ENCODE results near the gene SHC2. TPM values are rescaled to one million over a fixed set of nuclear protein-coding genes. Genes with fewer than 3 reads are reported as not detected.

SHC2 gene
- total and polyA plus RNA-seq, 2 of the 13 experiments (the other 11 are each of a cell fraction or from before 2014, with no cell fraction given): 9.0 to 18.3 TPM

DNA sequence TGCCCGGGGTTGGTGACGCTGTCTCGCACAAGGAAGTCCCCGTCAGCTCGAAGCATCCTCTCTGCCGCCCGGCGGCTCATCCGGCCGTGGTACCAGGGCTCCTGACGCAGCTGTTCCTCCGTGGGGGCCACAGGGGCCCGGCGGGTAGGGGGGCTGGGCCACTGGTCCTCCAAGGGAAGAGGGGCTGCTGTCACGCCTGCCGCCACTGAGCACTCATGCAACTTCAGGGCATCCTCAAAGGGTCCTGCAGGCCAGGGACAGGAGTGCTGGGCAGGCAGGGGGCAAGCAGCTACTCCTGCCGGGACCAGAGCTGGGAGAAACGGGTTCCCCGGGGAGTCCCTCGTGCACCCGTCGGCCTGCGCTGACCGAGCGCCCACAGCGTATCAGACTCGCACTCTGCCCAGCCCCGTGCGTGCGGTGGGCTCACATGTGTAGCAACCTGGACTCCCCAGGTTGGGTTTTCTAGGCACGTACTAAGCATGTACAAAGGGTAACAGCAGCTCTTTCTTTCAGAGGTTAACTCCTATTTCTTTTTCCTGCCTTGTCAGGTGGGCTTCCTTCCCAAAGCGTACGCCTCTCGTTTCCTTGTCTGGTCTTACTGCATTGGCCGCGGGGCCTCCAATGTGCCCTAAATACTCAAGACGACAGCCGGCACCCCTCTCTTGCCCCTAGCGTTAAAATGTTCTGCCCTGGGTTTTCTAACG is 38.5 kb downstream of the SHC2 start:
- CTCF ChIA-PET (ENCODE audit: low intra/inter-chr PET ratio, low total read pairs): no interaction called here

DNA sequence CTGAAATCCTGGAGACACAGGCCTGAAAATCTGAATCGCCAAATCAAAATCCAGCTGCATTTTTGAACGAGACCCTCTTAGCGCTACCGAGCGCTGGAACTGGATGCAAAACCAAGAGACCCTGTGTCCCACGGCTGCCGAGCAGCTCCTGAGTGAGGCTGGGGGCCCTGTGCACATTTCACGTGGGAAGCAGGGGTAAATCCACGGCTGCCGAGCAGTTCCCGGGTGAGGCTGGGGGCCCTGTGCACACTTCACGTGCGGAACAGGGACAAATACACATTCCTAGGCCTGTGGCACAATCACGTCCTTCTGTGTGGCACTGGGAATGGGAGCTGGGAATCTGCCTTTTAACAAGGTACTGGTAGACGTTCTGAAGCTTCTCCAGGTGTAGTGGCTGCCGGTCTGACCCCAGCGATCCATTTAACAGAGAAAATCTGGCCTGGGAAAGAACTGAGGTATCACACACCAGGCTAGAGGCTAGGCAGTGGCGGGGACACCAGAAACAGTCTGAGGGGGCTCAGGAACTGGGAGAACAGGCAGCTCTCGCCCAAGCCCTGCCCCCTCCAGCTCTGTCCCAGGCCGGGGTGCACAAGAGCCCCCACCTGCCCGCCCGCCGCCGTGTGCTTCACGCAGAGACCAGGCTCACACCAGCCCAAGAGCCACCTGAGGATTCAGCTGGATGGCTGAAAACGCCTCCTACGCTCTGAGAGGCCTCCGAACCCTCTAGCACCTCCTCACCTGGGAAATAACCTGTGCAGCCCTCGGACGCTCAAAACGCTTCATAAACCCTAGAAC is 40.9 kb downstream of the SHC2 start:
- in situ Hi-C loops (cut with HindIII; ENCODE audit: extremely low pct_ligation_motif_present, low pct_unique_long_range_greater_than_20kb): no loop called here
- no peak overlapping the region for H2AFZ ChIP-seq (ENCODE audit: low read length)
- no peaks in the 10 kb centered on the region for H3K79me2 ChIP-seq (ENCODE audit: insufficient read depth, low read length)
- no peaks in the 10 kb centered on the region for H3K4me1 ChIP-seq (ENCODE audit: insufficient read depth, low read length)
- 0 out of 5 replicates have a peak, but pooled peaks cover 0 to 1% of the 10 kb centered on the region in 2 experiments for H3K36me3 ChIP-seq (replicated peaks in 1 of 2; ENCODE audit: control insufficient read depth in 1 of 2, insufficient read depth in 2 of 2, low read length in 2 of 2)
- ATAC-seq (no peak), FAIRE-seq (no peak), DNase-seq (ENCODE audit: low spot score) (no peak)
- TF ChIP-seq SRSF1 (optimal IDR thresholded peaks at IDR 0.05; ENCODE audit: low read depth, low read length) (no peak), FIP1L1 (IDR thresholded peaks at IDR 0.05; ENCODE audit: borderline replicate concordance, insufficient read depth, low read depth, low read length) (no peak), REL (CRISPR knock-in tag; conservative IDR thresholded peaks at IDR 0.05) (no peak), ZNF841 (CRISPR knock-in tag; IDR thresholded peaks at IDR 0.05; ENCODE audit: borderline replicate concordance) (no peak), NFE2L2 (IDR thresholded peaks at IDR 0.05; ENCODE audit: low read length) (no peak), RELA (CRISPR knock-in tag; IDR thresholded peaks at IDR 0.05) (no peak), ZNF124 (CRISPR knock-in tag; IDR thresholded peaks at IDR 0.05) (no peak), ZNF724P (CRISPR knock-in tag; IDR thresholded peaks at IDR 0.05; ENCODE audit: borderline replicate concordance) (no peak)
- TF ChIP-seq, protein P1, sequence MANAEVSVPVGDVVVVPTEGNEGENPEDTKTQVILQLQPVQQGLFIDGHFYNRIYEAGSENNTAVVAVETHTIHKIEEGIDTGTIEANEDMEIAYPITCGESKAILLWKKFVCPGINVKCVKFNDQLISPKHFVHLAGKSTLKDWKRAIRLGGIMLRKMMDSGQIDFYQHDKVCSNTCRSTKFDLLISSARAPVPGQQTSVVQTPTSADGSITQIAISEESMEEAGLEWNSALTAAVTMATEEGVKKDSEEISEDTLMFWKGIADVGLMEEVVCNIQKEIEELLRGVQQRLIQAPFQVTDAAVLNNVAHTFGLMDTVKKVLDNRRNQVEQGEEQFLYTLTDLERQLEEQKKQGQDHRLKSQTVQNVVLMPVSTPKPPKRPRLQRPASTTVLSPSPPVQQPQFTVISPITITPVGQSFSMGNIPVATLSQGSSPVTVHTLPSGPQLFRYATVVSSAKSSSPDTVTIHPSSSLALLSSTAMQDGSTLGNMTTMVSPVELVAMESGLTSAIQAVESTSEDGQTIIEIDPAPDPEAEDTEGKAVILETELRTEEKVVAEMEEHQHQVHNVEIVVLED (CRISPR knock-in tag; IDR thresholded peaks at IDR 0.05; ENCODE audit: borderline replicate concordance): no peak
- H4K20me1 ChIP-seq (ENCODE audit: insufficient read depth, low read length): peaks cover 6% of the 10 kb centered on the region; the same call in 1 of the 2 replicates
- intact Hi-C loops (cut with micrococcal nuclease; ENCODE audit: unreplicated experiment): no loop called here
- 96% methylated on average over 26 of the region's 31 CpGs for WGBS (ENCODE audit: low lambda C conversion rate)
- H3K9me3 ChIP-seq (ENCODE audit: low read length): no peaks in the 10 kb centered on the region
- BruUV-seq (replicated peaks): no TSS peak
- H3K27ac ChIP-seq (ENCODE audit: extremely low read length, insufficient read depth, low read length): no peak overlapping the region
- no peak overlapping the region for H3K4me2 ChIP-seq (ENCODE audit: low read depth, low read length)
- ChIA-PET CTCF (ENCODE audit: low intra/inter-chr PET ratio, low total read pairs) (no interaction called here), POLR2A (no interaction called here)
- H3K4me3 ChIP-seq (replicated peaks in 1 of 3; ENCODE audit: insufficient read depth in 1 of 3, low read depth in 2 of 3, low read length in 3 of 3): no peak overlapping the region
- no peak overlapping the region for H3K9ac ChIP-seq (ENCODE audit: insufficient read depth, low read depth, low read length)
- H3K27me3 ChIP-seq (ENCODE audit: control insufficient read depth in 1 of 2, insufficient read depth in 2 of 2, low read length in 2 of 2): no peaks in the 10 kb centered on the region

More for the DNA sequence above, 38.5 kb downstream of the SHC2 start:
- no peaks in the 10 kb centered on the region for H4K20me1 ChIP-seq (ENCODE audit: insufficient read depth, low read length)
- H3K27ac ChIP-seq (ENCODE audit: extremely low read length, insufficient read depth, low read length): no peak overlapping the region
- BruUV-seq (replicated peaks): no TSS peak
- 0 out of 5 replicates have a peak, but pooled peaks cover 0 to 1% of the 10 kb centered on the region in 2 experiments for H3K36me3 ChIP-seq (replicated peaks in 1 of 2; ENCODE audit: control insufficient read depth in 1 of 2, insufficient read depth in 2 of 2, low read length in 2 of 2)
- in situ Hi-C loops (cut with HindIII; ENCODE audit: extremely low pct_ligation_motif_present, low pct_unique_long_range_greater_than_20kb): no loop called here
- no peaks in the 10 kb centered on the region for H3K27me3 ChIP-seq (ENCODE audit: control insufficient read depth in 1 of 2, insufficient read depth in 2 of 2, low read length in 2 of 2)
- H3K9me3 ChIP-seq (ENCODE audit: low read length): no peaks in the 10 kb centered on the region
- ATAC-seq (no peak), FAIRE-seq (no peak), DNase-seq (ENCODE audit: low spot score) (no peak)
- no peak overlapping the region for H3K9ac ChIP-seq (ENCODE audit: insufficient read depth, low read depth, low read length)
- no peaks in the 10 kb centered on the region for H3K79me2 ChIP-seq (ENCODE audit: insufficient read depth, low read length)
- no peak overlapping the region for H3K4me3 ChIP-seq (replicated peaks in 1 of 3; ENCODE audit: insufficient read depth in 1 of 3, low read depth in 2 of 3, low read length in 3 of 3)
- no peak overlapping the region for H2AFZ ChIP-seq (ENCODE audit: low read length)
- POLR2A ChIA-PET: interaction anchor here (0.6 kb wide), 1 partner anchor 39 kb away, joined by 3 read pairs; the partner anchor contains the start of gene SHC2
- intact Hi-C loops (cut with micrococcal nuclease; ENCODE audit: unreplicated experiment): no loop called here
- H3K4me2 ChIP-seq (ENCODE audit: low read depth, low read length): no peak overlapping the region
- H3K4me1 ChIP-seq (ENCODE audit: insufficient read depth, low read length): no peaks in the 10 kb centered on the region
- TF ChIP-seq ZKSCAN1 (IDR thresholded peaks at IDR 0.05; ENCODE audit: low read length) (no peak), XBP1 (CRISPR knock-in tag; IDR thresholded peaks at IDR 0.05) (no peak), TGIF2 (CRISPR knock-in tag; IDR thresholded peaks at IDR 0.05) (no peak), HDAC6 (IDR thresholded peaks at IDR 0.05; ENCODE audit: low read depth, low read length) (no peak), ZNF569 (CRISPR knock-in tag; IDR thresholded peaks at IDR 0.05; ENCODE audit: borderline replicate concordance) (no peak), HMG20A (CRISPR knock-in tag; IDR thresholded peaks at IDR 0.05; ENCODE audit: borderline replicate concordance) (no peak), ZNF350 (CRISPR knock-in tag; IDR thresholded peaks at IDR 0.05; ENCODE audit: borderline replicate concordance, low read depth) (no peak), RFXAP (CRISPR knock-in tag; IDR thresholded peaks at IDR 0.05; ENCODE audit: borderline replicate concordance) (no peak), RBAK (CRISPR knock-in tag; IDR thresholded peaks at IDR 0.05) (no peak), HHEX (CRISPR knock-in tag; IDR thresholded peaks at IDR 0.05) (no peak)
- 86% methylated on average over 18 of the region's 40 CpGs for WGBS (ENCODE audit: low lambda C conversion rate)
